Activated naive CD8-positive, alpha-beta T cell (primary cell): Measurements from ENCODE around the gene FBXL2.

Source experiments
- H3K27ac Mint-ChIP-seq: one replicate; pipeline ENCODE4 v1.8.0; 2021; ENCODE audit warnings: mixed read lengths
- H3K27me3 Mint-ChIP-seq: one replicate; pipeline ENCODE4 v1.8.0; 2021; ENCODE audit warnings: mixed read lengths
- H3K36me3 Mint-ChIP-seq: one replicate; pipeline ENCODE4 v1.8.0; 2021; ENCODE audit warnings: mixed read lengths
- H3K4me1 Mint-ChIP-seq: one replicate; pipeline ENCODE4 v1.8.0; 2021; ENCODE audit warnings: low read depth, mixed read lengths
- H3K4me3 Mint-ChIP-seq: one replicate; pipeline ENCODE4 v1.8.0; 2021; ENCODE audit warnings: mild to moderate bottlenecking, mixed read lengths
- H3K9me3 Mint-ChIP-seq: one replicate; pipeline ENCODE4 v1.8.0; 2021; ENCODE audit warnings: low read depth, mixed read lengths

FBXL2 gene

GRCh38 chr3:33355611-33356010 lies 78.4 kb downstream of the FBXL2 start:
- Mint-ChIP-seq H3K9me3 (no peaks in the 10 kb centered on the region), H3K27me3 (peaks cover 7% of the 10 kb centered on the region), H3K4me1 (no peaks in the 10 kb centered on the region), H3K27ac (no peak overlapping the region), H3K36me3 (no peaks in the 10 kb centered on the region), H3K4me3 (no peak overlapping the region)

GRCh38 chr3:33358172-33358781 lies 81.0 kb downstream of the FBXL2 start:
- H3K36me3 Mint-ChIP-seq = no peaks in the 10 kb centered on the region
- H3K27me3 Mint-ChIP-seq = peaks cover 7% of the 10 kb centered on the region
- H3K9me3 Mint-ChIP-seq = no peaks in the 10 kb centered on the region
- no peak overlapping the region for H3K27ac Mint-ChIP-seq
- no peak overlapping the region for H3K4me3 Mint-ChIP-seq
- no peaks in the 10 kb centered on the region for H3K4me1 Mint-ChIP-seq

GRCh38 chr3:33360136-33360825 lies 83.0 kb downstream of the FBXL2 start:
- H3K36me3 Mint-ChIP-seq = no peaks in the 10 kb centered on the region
- peaks cover 7% of the 10 kb centered on the region for H3K27me3 Mint-ChIP-seq
- H3K27ac Mint-ChIP-seq = no peak overlapping the region
- H3K4me1 Mint-ChIP-seq = peaks cover 2% of the 10 kb centered on the region
- H3K9me3 Mint-ChIP-seq = no peaks in the 10 kb centered on the region
- H3K4me3 Mint-ChIP-seq = no peak overlapping the region

GRCh38 chr3:33363113-33363800 lies 86.0 kb downstream of the FBXL2 start:
- H3K27me3 Mint-ChIP-seq = peaks cover 3% of the 10 kb centered on the region
- H3K36me3 Mint-ChIP-seq = no peaks in the 10 kb centered on the region
- no peaks in the 10 kb centered on the region for H3K9me3 Mint-ChIP-seq
- no peak overlapping the region for H3K4me3 Mint-ChIP-seq
- peaks cover 2% of the 10 kb centered on the region for H3K4me1 Mint-ChIP-seq
- H3K27ac Mint-ChIP-seq = no peak overlapping the region

GRCh38 chr3:33364060-33364459 lies 86.8 kb downstream of the FBXL2 start:
- H3K4me1 Mint-ChIP-seq = peaks cover 2% of the 10 kb centered on the region
- no peaks in the 10 kb centered on the region for H3K36me3 Mint-ChIP-seq
- no peaks in the 10 kb centered on the region for H3K9me3 Mint-ChIP-seq
- H3K27me3 Mint-ChIP-seq = no peaks in the 10 kb centered on the region
- H3K27ac Mint-ChIP-seq = no peak overlapping the region
- no peak overlapping the region for H3K4me3 Mint-ChIP-seq

- Mint-ChIP-seq H3K4me3 (no peak overlapping the region), H3K27me3 (no peaks in the 10 kb centered on the region), H3K9me3 (no peaks in the 10 kb centered on the region), H3K36me3 (no peaks in the 10 kb centered on the region), H3K4me1 (peaks cover 2% of the 10 kb centered on the region), H3K27ac (no peak overlapping the region)
Observed at GRCh38 chr3:33364531-33365128, 87.4 kb downstream of the FBXL2 start.

- H3K4me1 Mint-ChIP-seq = peaks cover 6% of the 10 kb centered on the region
- peaks cover 17% of the 10 kb centered on the region for H3K27me3 Mint-ChIP-seq
- peaks cover 4% of the 10 kb centered on the region for H3K36me3 Mint-ChIP-seq
- no peak overlapping the region for H3K27ac Mint-ChIP-seq
- H3K9me3 Mint-ChIP-seq = no peaks in the 10 kb centered on the region
- no peak overlapping the region for H3K4me3 Mint-ChIP-seq
Observed at GRCh38 chr3:33372218-33373081, 95.2 kb downstream of the FBXL2 start.

- Mint-ChIP-seq H3K27me3 (peaks cover 17% of the 10 kb centered on the region), H3K4me1 (peaks cover 6% of the 10 kb centered on the region), H3K27ac (no peak overlapping the region), H3K4me3 (no peak overlapping the region), H3K36me3 (peaks cover 4% of the 10 kb centered on the region), H3K9me3 (no peaks in the 10 kb centered on the region)
Observed at GRCh38 chr3:33373082-33373437, 95.8 kb downstream of the FBXL2 start.

GRCh38 chr3:33377489-33377888 lies 100.2 kb downstream of the FBXL2 start:
- Mint-ChIP-seq H3K9me3 (no peaks in the 10 kb centered on the region), H3K27me3 (peaks cover 5% of the 10 kb centered on the region), H3K4me1 (peaks cover 5% of the 10 kb centered on the region), H3K4me3 (no peak overlapping the region), H3K27ac (no peak overlapping the region), H3K36me3 (no peaks in the 10 kb centered on the region)

GRCh38 chr3:33377931-33378330 lies 100.7 kb downstream of the FBXL2 start:
- Mint-ChIP-seq H3K9me3 (no peaks in the 10 kb centered on the region), H3K36me3 (no peaks in the 10 kb centered on the region), H3K4me3 (no peak overlapping the region), H3K4me1 (peaks cover under 1% of the 10 kb centered on the region), H3K27ac (no peak overlapping the region), H3K27me3 (peaks cover under 1% of the 10 kb centered on the region)

GRCh38 chr3:33380653-33381052 lies 103.4 kb downstream of the FBXL2 start:
- Mint-ChIP-seq H3K4me3 (no peak overlapping the region), H3K27ac (no peak overlapping the region), H3K36me3 (no peaks in the 10 kb centered on the region), H3K27me3 (no peaks in the 10 kb centered on the region), H3K9me3 (no peaks in the 10 kb centered on the region), H3K4me1 (peaks cover 8% of the 10 kb centered on the region)

GRCh38 chr3:33383951-33384350 lies 106.7 kb downstream of the FBXL2 start:
- Mint-ChIP-seq H3K4me1 (peaks cover 17% of the 10 kb centered on the region), H3K36me3 (peaks cover 8% of the 10 kb centered on the region), H3K4me3 (no peak overlapping the region), H3K9me3 (no peaks in the 10 kb centered on the region), H3K27ac (no peak overlapping the region), H3K27me3 (no peaks in the 10 kb centered on the region)

- Mint-ChIP-seq H3K9me3 (no peaks in the 10 kb centered on the region), H3K4me1 (peaks cover 17% of the 10 kb centered on the region), H3K27ac (peak overlapping the region; percentile 68), H3K36me3 (peaks cover 14% of the 10 kb centered on the region), H3K27me3 (no peaks in the 10 kb centered on the region), H3K4me3 (no peak overlapping the region)
Observed at GRCh38 chr3:33385423-33385822, 108.2 kb downstream of the FBXL2 start.

- H3K4me1 Mint-ChIP-seq = peaks cover 17% of the 10 kb centered on the region
- no peak overlapping the region for H3K4me3 Mint-ChIP-seq
- H3K27ac Mint-ChIP-seq = peak overlapping the region; percentile 66
- no peaks in the 10 kb centered on the region for H3K9me3 Mint-ChIP-seq
- peaks cover 18% of the 10 kb centered on the region for H3K36me3 Mint-ChIP-seq
- no peaks in the 10 kb centered on the region for H3K27me3 Mint-ChIP-seq
Observed at GRCh38 chr3:33386631-33387030, 109.4 kb downstream of the FBXL2 start.
